Measurements from ENCODE around the gene CPA5.

Gene CPA5

GRCh38 chr7:130379532-130379920 lies 34.9 kb downstream of the CPA5 start:
- no peak for DNase-seq

- no peak for DNase-seq
Measured at GRCh38 chr7:130379921-130380860, 35.6 kb downstream of the CPA5 start, which contains the start of gene CPA1. CPA1 (plus strand) TSS chr7:130380494; CDS start chr7:130380521, 27 bp downstream.

- no peak for DNase-seq
Measured at GRCh38 chr7:130380861-130381455, 36.3 kb downstream of the CPA5 start.

GRCh38 chr7:130381468-130382312 lies 37.1 kb downstream of the CPA5 start:
- no peak for DNase-seq

- DNase-seq = no peak
Measured at GRCh38 chr7:130383187-130383980, 38.8 kb downstream of the CPA5 start.

GRCh38 chr7:130384371-130384801 lies 39.8 kb downstream of the CPA5 start:
- no peak for DNase-seq

- DNase-seq = no peak
Measured at GRCh38 chr7:130384841-130385599, 40.4 kb downstream of the CPA5 start.

- DNase-seq = no peak
Measured at GRCh38 chr7:130385600-130386066, 41.0 kb downstream of the CPA5 start.

GRCh38 chr7:130386876-130387275 lies 42.3 kb downstream of the CPA5 start:
- DNase-seq = no peak

- no peak for DNase-seq
Measured at GRCh38 chr7:130387306-130387627, 42.7 kb downstream of the CPA5 start.

- DNase-seq = peak; percentile 18
Measured at GRCh38 chr7:130387628-130388403, 43.2 kb downstream of the CPA5 start.

- no peak for DNase-seq
Measured at GRCh38 chr7:130388671-130389070, 44.1 kb downstream of the CPA5 start.

- DNase-seq = no peak
Measured at GRCh38 chr7:130390486-130390885, 45.9 kb downstream of the CPA5 start.

- peak; percentile 37 for DNase-seq
Measured at GRCh38 chr7:130393101-130393561, 48.5 kb downstream of the CPA5 start.

- no peak for DNase-seq
Measured at GRCh38 chr7:130393841-130394411, 49.3 kb downstream of the CPA5 start.

GRCh38 chr7:130394421-130395195 lies 50.0 kb downstream of the CPA5 start:
- no peak for DNase-seq

- DNase-seq = no peak
Measured at GRCh38 chr7:130395421-130395820, 50.8 kb downstream of the CPA5 start.

GRCh38 chr7:130396109-130396508 lies 51.5 kb downstream of the CPA5 start:
- no peak for DNase-seq

Data from fibroblast of skin of back (primary cell).